K562 (cell line): ENCODE measurements around the gene SNX30. TPM values are rescaled to one million over a fixed set of nuclear protein-coding genes. Genes with fewer than 3 reads are reported as not detected.

Experiments used
- ATAC-seq: fragments of 200-7000 bp; cut with Tn5 transposase; 3 replicates; pipeline ENCODE4 v1.9.1; 2020; ENCODE audit warnings: moderate library complexity
- BruUV-seq: library from RNA; stranded (reverse); fragments of 400-500 nt; replicated peaks from 2 replicates; lab custom pipeline; 2021; lab: Mats Ljungman, UMichigan
- CTCF ChIA-PET: fragments of 300-600 bp; formaldehyde crosslinking; extraction: SDS; loops from one replicate; lab custom pipeline; 2021; ENCODE audit warnings: low intra/inter-chr PET ratio; lab: Yijun Ruan, JAX
- POLR2A ChIA-PET: fragments of 300-600, 350-650 bp; sonication (Branson Sonifier 250); formaldehyde crosslinking; extraction: SDS; loops from one replicate; lab custom pipeline; 2021; ENCODE audit warnings: antibody characterized with exemption, inconsistent platforms; lab: Yijun Ruan, JAX
- DNase-seq, 4 experiments: peaks; one replicate each; pipeline versions ENCODE4 v3.0.0 to v3.0.0-alpha.2; 2011 to 2018; ENCODE audit warnings: low spot score in 3 of 4, mixed read lengths in 3 of 4; ENCODE audit errors: extremely low read depth in 1 of 4
- FAIRE-seq: peaks from 2 replicates; lab custom pipeline; 2011; peaks lifted over from hg19 to GRCh38; lab: Jason Lieb, UNC
- H2AFZ ChIP-seq: 2 replicates; pipeline ENCODE4 v1.6.0; 2011; ENCODE audit warnings: low read depth, low read length, control low read depth, inconsistent platforms
- H3K27ac ChIP-seq: fragments of 200-600 bp; 3 replicates; pipeline ENCODE4 v1.8.0; 2011; ENCODE audit warnings: low read depth, mild to moderate bottlenecking, control low read depth, inconsistent platforms, low read length, moderate library complexity, mixed read lengths; ENCODE audit errors: extremely low read depth
- H3K27me3 ChIP-seq, 2 experiments: fragments of 300-600 bp in 1 of 2; 2 replicates in 1 of 2; 3 replicates in 1 of 2; pipeline versions ENCODE4 v1.6.0 to v1.8.0; 2011; ENCODE audit warnings: inconsistent platforms in 2 of 2, low read length in 2 of 2, mild to moderate bottlenecking in 1 of 2, mixed read lengths in 1 of 2, moderate library complexity in 1 of 2; ENCODE audit not compliant: control insufficient read depth in 2 of 2, insufficient read depth in 2 of 2
- H3K36me3 ChIP-seq: fragments of 300-600 bp; 3 replicates; pipeline ENCODE4 v1.8.0; 2011; ENCODE audit warnings: mild to moderate bottlenecking, low read length, inconsistent platforms; ENCODE audit not compliant: control insufficient read depth, insufficient read depth
- H3K4me1 ChIP-seq, 2 experiments: fragments of 200-600 bp in 1 of 2; replicated peaks in 1 of 2; 2 replicates in 1 of 2; 3 replicates in 1 of 2; pipeline versions ENCODE4 v1.5.1 to v1.8.0; 2011; ENCODE audit warnings: inconsistent platforms in 2 of 2, low read length in 2 of 2, mild to moderate bottlenecking in 1 of 2, mixed read lengths in 1 of 2, moderate library complexity in 1 of 2; ENCODE audit not compliant: control insufficient read depth in 2 of 2, insufficient read depth in 2 of 2
- H3K4me2 ChIP-seq: 2 replicates; pipeline ENCODE4 v1.6.1; 2011; ENCODE audit warnings: low read length, control low read depth, inconsistent platforms, mixed read lengths; ENCODE audit not compliant: insufficient read depth
- H3K4me3 ChIP-seq: fragments of 200-600 bp; sonication (generic), shearing (Covaris generic); 2 replicates; pipeline ENCODE4 v1.5.1; 2016; ENCODE audit warnings: control low read depth, inconsistent platforms
- H3K79me2 ChIP-seq: fragments of 200-600 bp; 3 replicates; pipeline ENCODE4 v1.8.0; 2011; ENCODE audit warnings: low read length, inconsistent platforms; ENCODE audit not compliant: control insufficient read depth, insufficient read depth
- H3K9ac ChIP-seq, 2 experiments: 2 replicates each; pipeline versions ENCODE4 v1.6.0 to v1.6.1; 2011; ENCODE audit warnings: low read depth in 2 of 2, low read length in 2 of 2, control low read depth in 1 of 2, inconsistent platforms in 1 of 2, mild to moderate bottlenecking in 1 of 2, mixed read lengths in 1 of 2; ENCODE audit not compliant: insufficient read depth in 1 of 2
- H3K9me1 ChIP-seq: one replicate; pipeline ENCODE4 v1.6.0; 2011; ENCODE audit warnings: inconsistent platforms, mild to moderate bottlenecking, low read length, moderate library complexity; ENCODE audit not compliant: control insufficient read depth, insufficient read depth
- H3K9me3 ChIP-seq: replicated peaks from 2 replicates; pipeline ENCODE4 v1.5.1; 2011; ENCODE audit warnings: low read depth, low read length, inconsistent platforms; ENCODE audit not compliant: control insufficient read depth, insufficient read depth
- H4K20me1 ChIP-seq: replicated peaks from 2 replicates; pipeline ENCODE4 v1.6.1; 2011; ENCODE audit warnings: low read length, inconsistent platforms, mixed read lengths; ENCODE audit not compliant: control insufficient read depth, insufficient read depth
- ARHGAP35 ChIP-seq: fragments of 450-650 bp; IDR thresholded peaks from 2 replicates; pipeline ENCODE4 v1.6.1; 2018; ENCODE audit not compliant: partially characterized antibody
- COPS2 ChIP-seq: fragments of 450-650 bp; conservative IDR thresholded peaks from 2 replicates; pipeline ENCODE4 v1.6.1; 2016; ENCODE audit warnings: mild to moderate bottlenecking, moderate library complexity
- FOXJ3 ChIP-seq: sonication (generic); formaldehyde crosslinking; IDR thresholded peaks from 2 replicates; pipeline ENCODE4 v1.4.0; 2020; ENCODE audit warnings: mild to moderate bottlenecking, missing genetic modification reagents
- IRF2 ChIP-seq: sonication (generic); formaldehyde crosslinking; IDR thresholded peaks from 2 replicates; pipeline ENCODE4 v1.8.1; 2022; ENCODE audit warnings: mild to moderate bottlenecking, missing genetic modification reagents
- MAFF ChIP-seq: IDR thresholded peaks from 2 replicates; pipeline ENCODE4 v1.6.1; 2012; ENCODE audit warnings: low read length, improper control_type of control experiment
- RFX7 ChIP-seq: fragments of 250-450 bp; sonication (Bioruptor Pico); IDR thresholded peaks from 2 replicates; pipeline ENCODE4 v1.5.1; 2021; ENCODE audit warnings: mild to moderate bottlenecking
- SIN3A ChIP-seq, 2 experiments: fragments of 150-350 bp in 1 of 2; IDR thresholded peaks; 2 replicates each; pipeline ENCODE4 v1.6.1; 2011 to 2016; ENCODE audit warnings: borderline replicate concordance in 2 of 2, low read depth in 2 of 2, low read length in 2 of 2, mild to moderate bottlenecking in 2 of 2, moderate library complexity in 2 of 2; ENCODE audit not compliant: control insufficient read depth in 1 of 2
- SP1 ChIP-seq: sonication (generic); formaldehyde crosslinking; IDR thresholded peaks from 2 replicates; pipeline ENCODE4 v1.8.1; 2022; ENCODE audit warnings: mild to moderate bottlenecking, missing genetic modification reagents
- TAF15 ChIP-seq: fragments of 200-400 bp; formaldehyde crosslinking; IDR thresholded peaks from 2 replicates; pipeline ENCODE4 v1.6.1; 2017; ENCODE audit warnings: mild to moderate bottlenecking, low read depth, low read length, moderate library complexity
- TEAD4 ChIP-seq, 2 experiments: sonication (generic) in 1 of 2; formaldehyde crosslinking in 1 of 2; IDR thresholded peaks; 2 replicates each; pipeline versions ENCODE4 v1.6.1 to v1.8.0; 2012 to 2022; ENCODE audit warnings: borderline replicate concordance in 1 of 2, inconsistent platforms in 1 of 2, low read length in 1 of 2, mild to moderate bottlenecking in 1 of 2, missing genetic modification reagents in 1 of 2
- ZC3H11A ChIP-seq: IDR thresholded peaks from 2 replicates; pipeline ENCODE4 v1.6.1; 2012; ENCODE audit warnings: low read depth, low read length, improper control_type of control experiment
- ZNF197 ChIP-seq: fragments of 200-800 bp; sonication (Bioruptor generic); IDR thresholded peaks from 2 replicates; pipeline ENCODE4 v1.6.1; 2016; ENCODE audit warnings: low read depth, missing genetic modification characterization, missing compliant biosample characterization
- WGBS: fragments of 100-300 bp; shearing (Covaris generic); methylation state at CpG from one replicate; pipeline ENCODE4 v1.1.6; 2016; ENCODE audit warnings: low coverage, mixed read lengths; ENCODE audit not compliant: insufficient coverage; ENCODE audit errors: missing lambda C conversion rate; 5-methylcytosine and 5-hydroxymethylcytosine counted together
- in situ Hi-C: fragments of 300-500 bp; cut with MboI; formaldehyde crosslinking; loops from 4 replicates; pipeline ENCODE4 v1.15.0; 2018; ENCODE audit warnings: inconsistent platforms, mixed read lengths
- intact Hi-C: fragments of 100-400 bp; cut with micrococcal nuclease; formaldehyde crosslinking; loops from 2 replicates; pipeline ENCODE4 v1.14.2; 2022
- polyA plus RNA-seq, 8 experiments: library from polyadenylated mRNA; depleted of rRNA in 4 of 8; stranded (reverse) in 5 of 8; unstranded in 3 of 8; fragments of >200 nt; fragmentation: Nextera tagmentation in 2 of 8; fragmentation: Illumina TruSeq in 1 of 8; extraction: Ambion mirVana in 2 of 8; extraction: Trizol in 1 of 8; gene quantifications; 2 replicates each; pipeline versions ENCODE4 v1.2.1 to v1.2.3, GENCODE V29; 2011 to 2014; ENCODE audit warnings: inconsistent platforms in 1 of 8, missing spikeins in 1 of 8
- total RNA-seq, 7 experiments: library from RNA; depleted of rRNA in 6 of 7; stranded (reverse); fragments of >200 nt in 6 of 7; fragmentation: Illumina TruSeq in 2 of 7; extraction: Trizol in 2 of 7; gene quantifications; 2 replicates each; pipeline versions ENCODE4 v1.2.1 to v1.2.3, GENCODE V29; 2011 to 2021; ENCODE audit warnings: low replicate concordance in 1 of 7
- TF ChIP-seq, protein P1 (sequence below), 3 experiments: IDR thresholded peaks in 2 of 3; conservative IDR thresholded peaks in 1 of 3; 2 replicates each; pipeline ENCODE4 v1.5.1; 2011 to 2012; ENCODE audit warnings: low read length in 3 of 3, mild to moderate bottlenecking in 3 of 3, control low read depth in 2 of 3, improper control_type of control experiment in 1 of 3, inconsistent platforms in 1 of 3, low read depth in 1 of 3, mixed read lengths in 1 of 3, moderate library complexity in 1 of 3; ENCODE audit not compliant: insufficient read depth in 2 of 3
- TF ChIP-seq, protein P2 (sequence below): sonication (generic); formaldehyde crosslinking; IDR thresholded peaks from 2 replicates; pipeline ENCODE4 v1.8.1; 2022; ENCODE audit warnings: missing genetic modification reagents

Gene SNX30
- total and polyA plus RNA-seq, 9 of the 15 experiments (the other 6 are each of a cell fraction or from before 2014, with no cell fraction given) = 0.76 to 5.9 (median 3.3) TPM

DNA sequence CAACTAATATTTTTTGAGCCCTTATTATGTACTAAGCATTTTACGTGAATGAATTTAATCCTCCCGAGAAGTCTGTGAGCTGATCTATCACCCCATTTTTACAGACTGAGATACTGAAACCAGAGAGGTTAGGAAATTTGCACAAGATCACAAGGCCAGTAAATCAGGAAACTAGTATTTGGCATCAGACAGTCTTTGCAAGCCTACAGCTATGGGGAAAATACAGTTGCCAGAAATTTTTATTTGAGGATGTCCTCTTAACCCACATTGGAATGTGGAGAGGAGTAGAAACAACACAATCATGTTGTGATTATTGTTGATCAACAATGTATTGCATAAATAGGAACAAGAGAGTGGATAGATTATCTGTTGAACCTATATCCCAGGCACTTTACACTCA, 142.4 kb downstream of the SNX30 start:
- peaks cover 15 to 37% of the 10 kb centered on the region in 2 experiments for H3K27me3 ChIP-seq
- BruUV-seq = no TSS peak
- no peaks in the 10 kb centered on the region for H4K20me1 ChIP-seq
- no peak overlapping the region for H3K27ac ChIP-seq
- no peaks in the 10 kb centered on the region for H3K79me2 ChIP-seq
- H3K4me2 ChIP-seq = no peak overlapping the region
- no peaks in the 10 kb centered on the region for H3K9me3 ChIP-seq
- ATAC-seq = no peak
- in situ Hi-C loops (no loop called here), intact Hi-C loops (no loop called here)
- WGBS = 5% methylated on average over 2 of the region's 2 CpGs
- H3K9me1 ChIP-seq = no peaks in the 10 kb centered on the region
- no peak for TF ChIP-seq MAFF
- no peak for TF ChIP-seq TAF15
- TF ChIP-seq IRF2 (CRISPR knock-in tag) = no peak
- no peak for TF ChIP-seq COPS2
- no peak for TF ChIP-seq TEAD4 (IDR thresholded peaks at IDR 0.05; ENCODE audit: low read length)
- TF ChIP-seq TEAD4 (CRISPR knock-in tag; IDR thresholded peaks at IDR 0.05; ENCODE audit: borderline replicate concordance) = no peak
- no peak overlapping the region for H3K9ac ChIP-seq
- peaks cover 0 to 14% of the 10 kb centered on the region in 2 experiments; a peak in 1 of 5 replicates for H3K4me1 ChIP-seq
- ChIA-PET CTCF (no interaction called here), POLR2A (interaction anchor here (0.9 to 1.1 kb wide), 2 partner anchors 25 to 40 kb away, joined by 3 read pairs; no protein-coding TSS in a partner anchor)
- H3K4me3 ChIP-seq = no peak overlapping the region
- no peak for DNase-seq
- no peak for FAIRE-seq
- no peaks in the 10 kb centered on the region for H3K36me3 ChIP-seq
- H2AFZ ChIP-seq = no peak overlapping the region

DNA sequence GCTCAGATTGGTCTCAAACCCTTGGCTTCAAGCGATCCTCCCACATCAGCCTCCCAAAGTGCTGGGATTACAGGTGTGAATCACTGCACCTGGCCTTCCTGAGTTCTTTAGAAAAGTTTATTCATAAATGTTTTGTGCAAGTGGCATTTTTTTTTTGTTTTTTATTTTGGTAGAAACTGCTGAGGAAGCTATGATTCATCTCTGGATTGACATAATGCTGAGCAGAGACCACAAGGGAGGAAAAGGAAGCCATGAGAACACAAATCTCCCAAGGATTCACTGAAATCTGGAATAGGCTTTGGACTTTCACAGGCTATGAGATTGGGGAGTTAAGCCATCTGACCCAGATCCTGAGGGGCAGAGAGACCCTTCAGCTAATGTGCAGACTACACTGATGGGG, 143.5 kb downstream of the SNX30 start:
- Histone ChIP-seq H3K79me2 (no peaks in the 10 kb centered on the region), H3K27me3 (peaks cover 15 to 34% of the 10 kb centered on the region in 2 experiments), H3K27ac (no peak overlapping the region), H3K36me3 (no peaks in the 10 kb centered on the region), H3K4me1 (peaks cover 0 to 14% of the 10 kb centered on the region in 2 experiments; a peak in 1 of 5 replicates), H3K9ac (no peak overlapping the region), H3K4me2 (no peak overlapping the region), H2AFZ (no peak overlapping the region), H3K4me3 (no peak overlapping the region), H3K9me3 (no peaks in the 10 kb centered on the region), H4K20me1 (no peaks in the 10 kb centered on the region), H3K9me1 (no peaks in the 10 kb centered on the region)
- intact Hi-C loops = no loop called here
- WGBS = 0% methylated on average over 1 of the region's 1 CpG
- ATAC-seq = no peak
- no peak for DNase-seq
- no peak for FAIRE-seq
- ChIA-PET POLR2A (no interaction called here), CTCF (no interaction called here)
- in situ Hi-C loops = no loop called here
- BruUV-seq = no TSS peak
- TF ChIP-seq FOXJ3 (CRISPR knock-in tag) (no peak), ZNF197 (no peak), SP1 (no peak), SIN3A (IDR thresholded peaks at IDR 0.05; ENCODE audit: borderline replicate concordance in 2 of 2, control insufficient read depth in 1 of 2, low read depth in 2 of 2, low read length in 2 of 2) (no peak), ZC3H11A (no peak), RFX7 (CRISPR knock-in tag) (no peak), ARHGAP35 (no peak)
- TF ChIP-seq, protein P1, sequence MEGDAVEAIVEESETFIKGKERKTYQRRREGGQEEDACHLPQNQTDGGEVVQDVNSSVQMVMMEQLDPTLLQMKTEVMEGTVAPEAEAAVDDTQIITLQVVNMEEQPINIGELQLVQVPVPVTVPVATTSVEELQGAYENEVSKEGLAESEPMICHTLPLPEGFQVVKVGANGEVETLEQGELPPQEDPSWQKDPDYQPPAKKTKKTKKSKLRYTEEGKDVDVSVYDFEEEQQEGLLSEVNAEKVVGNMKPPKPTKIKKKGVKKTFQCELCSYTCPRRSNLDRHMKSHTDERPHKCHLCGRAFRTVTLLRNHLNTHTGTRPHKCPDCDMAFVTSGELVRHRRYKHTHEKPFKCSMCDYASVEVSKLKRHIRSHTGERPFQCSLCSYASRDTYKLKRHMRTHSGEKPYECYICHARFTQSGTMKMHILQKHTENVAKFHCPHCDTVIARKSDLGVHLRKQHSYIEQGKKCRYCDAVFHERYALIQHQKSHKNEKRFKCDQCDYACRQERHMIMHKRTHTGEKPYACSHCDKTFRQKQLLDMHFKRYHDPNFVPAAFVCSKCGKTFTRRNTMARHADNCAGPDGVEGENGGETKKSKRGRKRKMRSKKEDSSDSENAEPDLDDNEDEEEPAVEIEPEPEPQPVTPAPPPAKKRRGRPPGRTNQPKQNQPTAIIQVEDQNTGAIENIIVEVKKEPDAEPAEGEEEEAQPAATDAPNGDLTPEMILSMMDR (IDR thresholded peaks at IDR 0.05 in 2 of 3, conservative IDR thresholded peaks at IDR 0.05 in 1 of 3; ENCODE audit: insufficient read depth in 2 of 3, low read depth in 1 of 3, low read length in 3 of 3) = no peak
- TF ChIP-seq, protein P2, sequence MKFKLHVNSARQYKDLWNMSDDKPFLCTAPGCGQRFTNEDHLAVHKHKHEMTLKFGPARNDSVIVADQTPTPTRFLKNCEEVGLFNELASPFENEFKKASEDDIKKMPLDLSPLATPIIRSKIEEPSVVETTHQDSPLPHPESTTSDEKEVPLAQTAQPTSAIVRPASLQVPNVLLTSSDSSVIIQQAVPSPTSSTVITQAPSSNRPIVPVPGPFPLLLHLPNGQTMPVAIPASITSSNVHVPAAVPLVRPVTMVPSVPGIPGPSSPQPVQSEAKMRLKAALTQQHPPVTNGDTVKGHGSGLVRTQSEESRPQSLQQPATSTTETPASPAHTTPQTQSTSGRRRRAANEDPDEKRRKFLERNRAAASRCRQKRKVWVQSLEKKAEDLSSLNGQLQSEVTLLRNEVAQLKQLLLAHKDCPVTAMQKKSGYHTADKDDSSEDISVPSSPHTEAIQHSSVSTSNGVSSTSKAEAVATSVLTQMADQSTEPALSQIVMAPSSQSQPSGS = no peak
